HG03025 (cell line): Measurements from ENCODE around the gene MAPRE3.
"Not testable (repeated sequence)": the region's sequence is repeated elsewhere in the genome, so short reads cannot be mapped to it uniquely, and the experiment has no call there.

Experiments
- ATAC-seq: cut with Tn5 transposase; IDR thresholded peaks from one replicate; pipeline ENCODE4 v1.9.1; 2021; ENCODE audit warnings: mild to moderate bottlenecking, moderate library complexity; ENCODE audit not compliant: unreplicated experiment, low FRiP score

Gene MAPRE3

DNA sequence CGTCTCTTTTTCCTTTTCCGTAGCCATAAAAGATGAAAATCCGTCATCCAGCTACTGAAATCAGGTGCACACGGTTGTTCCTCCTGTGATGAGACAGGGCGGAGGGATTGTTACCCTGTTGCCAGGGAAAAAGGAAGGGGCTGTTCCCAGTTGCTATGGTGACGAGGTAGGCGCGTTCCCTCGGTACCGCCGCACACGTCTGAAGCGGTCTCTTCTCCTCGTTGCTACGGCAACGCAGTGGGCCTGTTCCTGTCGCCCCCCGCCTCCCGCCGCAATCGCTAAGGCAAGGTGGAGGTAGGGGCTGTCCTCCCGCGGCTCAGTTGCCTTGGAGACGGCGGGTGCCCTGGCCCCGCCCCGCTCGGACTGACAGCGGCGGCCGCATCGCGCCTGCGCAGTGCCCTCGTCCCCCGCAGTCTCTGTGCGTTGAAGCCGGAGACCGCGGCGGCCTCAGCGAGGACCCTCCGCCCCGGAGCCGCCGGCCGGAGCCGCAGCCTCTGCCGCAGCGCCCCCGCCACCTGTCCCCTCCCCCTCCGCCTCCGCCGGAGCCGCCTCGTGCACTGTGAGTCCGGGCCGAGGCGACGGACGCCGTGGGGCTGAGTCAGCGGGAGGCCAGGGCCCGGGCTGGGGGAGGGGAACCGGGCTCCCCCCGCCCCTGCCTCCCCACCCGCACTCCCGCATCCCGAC is at the start of gene MAPRE3:
TSS of gene MAPRE3 (plus strand) at position 394 of the 684 bp plus-strand sequence. CDS start 51,582 bp downstream, outside the sequence.
- peak; percentile 61 for ATAC-seq

DNA sequence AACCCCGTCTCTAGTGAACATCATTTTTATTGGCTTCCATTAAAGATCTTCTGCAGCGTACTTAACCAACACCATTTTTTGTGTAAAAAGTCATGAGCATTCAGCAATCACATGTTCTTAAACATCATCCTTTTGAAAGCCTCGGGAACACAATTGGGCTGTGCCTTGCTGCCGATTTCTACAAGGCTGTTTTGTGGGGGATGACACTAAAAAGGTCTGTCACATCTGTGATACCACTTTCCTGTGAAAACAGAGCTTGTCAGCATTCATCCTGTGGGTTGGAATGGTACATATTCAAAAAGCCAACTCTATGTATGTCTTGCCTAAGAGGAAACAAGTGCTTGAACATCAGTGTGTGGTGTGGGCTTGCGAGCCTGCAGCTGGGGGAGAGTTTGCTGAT is 49.1 kb upstream of the MAPRE3 start:
- ATAC-seq = no peak

DNA sequence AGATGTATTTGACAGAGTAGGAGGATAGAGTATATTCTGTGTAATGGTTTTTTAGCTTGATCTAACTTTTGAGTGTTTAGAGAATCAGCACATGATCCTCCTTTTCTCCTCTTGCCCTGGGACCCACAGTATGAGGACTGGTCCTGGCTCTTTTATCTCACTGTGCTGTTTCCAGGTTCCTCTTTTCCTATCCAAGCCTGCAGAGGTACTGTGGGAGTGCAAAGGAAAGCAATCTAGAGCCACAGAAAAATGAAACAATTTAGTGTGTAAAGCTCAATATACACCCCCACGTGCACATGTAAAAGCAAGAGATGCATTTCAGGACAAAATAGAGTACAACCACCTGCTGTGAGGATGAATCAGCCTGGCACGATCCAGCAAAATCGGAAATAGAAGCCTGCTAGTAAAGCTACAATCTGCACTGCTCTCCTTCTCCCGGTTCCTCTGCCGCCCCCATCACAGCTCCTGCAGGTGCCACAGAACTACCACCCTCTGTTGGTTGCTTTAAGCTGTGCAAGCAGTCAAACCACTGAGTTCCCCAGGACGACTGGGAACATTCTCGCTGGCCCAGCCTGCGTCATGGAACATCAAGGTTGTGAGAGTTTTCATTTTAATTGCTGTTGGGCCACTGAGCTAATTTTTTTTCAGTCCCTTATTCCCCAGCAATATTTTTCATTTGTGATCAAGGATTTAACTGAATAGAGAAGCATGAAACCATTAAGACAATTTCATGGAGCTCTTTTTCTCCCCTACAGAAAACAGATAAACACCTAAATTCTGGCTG is 47.8 kb upstream of the MAPRE3 start:
- no peak for ATAC-seq

DNA sequence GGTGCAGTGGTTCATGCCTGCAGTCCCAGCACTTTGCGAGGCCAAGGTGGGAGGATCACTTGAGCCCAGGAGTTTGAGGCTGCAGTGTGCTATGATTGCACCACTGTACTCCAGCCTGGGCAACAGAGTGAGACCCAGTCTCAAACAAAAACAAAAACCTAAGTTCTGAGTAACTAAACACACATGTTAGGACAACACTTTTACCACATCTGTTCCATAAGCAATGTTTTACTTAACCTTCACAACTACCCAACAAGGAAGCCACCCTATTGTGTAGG is 47.3 kb upstream of the MAPRE3 start:
- not testable (repeated sequence) for ATAC-seq

- ATAC-seq = no peak
Measured at GRCh38 chr2:26924731-26925099, 45.7 kb upstream of the MAPRE3 start.

GRCh38 chr2:26925100-26925791 is 45.2 kb upstream of the MAPRE3 start:
- ATAC-seq = no peak

DNA sequence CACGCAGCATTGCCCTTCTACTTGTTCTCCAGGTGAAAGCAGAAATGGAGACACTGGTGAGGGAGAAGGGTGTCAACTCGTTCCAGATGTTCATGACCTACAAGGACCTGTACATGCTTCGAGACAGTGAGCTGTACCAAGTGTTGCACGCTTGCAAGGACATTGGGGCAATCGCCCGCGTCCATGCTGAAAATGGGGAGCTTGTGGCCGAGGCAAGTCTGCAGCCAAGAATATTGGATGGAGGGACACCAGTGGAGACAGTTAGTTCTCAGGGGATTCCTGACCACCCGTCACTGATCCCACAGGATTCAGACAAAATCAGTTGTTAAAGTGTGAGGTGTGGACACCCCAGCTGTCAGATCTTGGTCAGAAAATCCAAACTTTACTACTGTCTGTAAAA is 43.2 kb upstream of the MAPRE3 start:
- no peak for ATAC-seq

DNA sequence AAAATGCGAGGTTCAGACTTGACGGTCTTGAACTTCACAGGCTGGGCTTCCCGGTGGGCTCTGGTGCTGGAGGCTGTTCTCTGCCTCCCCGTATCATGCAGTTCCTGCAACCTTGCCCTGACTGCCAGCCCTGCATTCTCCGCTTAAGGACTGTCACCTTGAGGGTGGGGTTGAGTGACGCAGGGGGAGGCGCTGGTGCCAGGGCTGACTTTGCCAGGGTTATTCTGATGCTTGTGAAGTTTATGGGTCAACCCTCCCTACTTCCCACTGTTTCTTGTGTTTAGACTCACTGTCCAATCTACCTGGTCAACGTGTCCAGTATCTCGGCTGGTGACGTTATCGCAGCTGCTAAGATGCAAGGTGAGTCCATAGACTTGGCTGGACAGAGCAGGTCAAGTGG is 37.5 kb upstream of the MAPRE3 start:
- no peak for ATAC-seq

- no peak for ATAC-seq
Measured at GRCh38 chr2:26933431-26934334, 36.8 kb upstream of the MAPRE3 start.

DNA sequence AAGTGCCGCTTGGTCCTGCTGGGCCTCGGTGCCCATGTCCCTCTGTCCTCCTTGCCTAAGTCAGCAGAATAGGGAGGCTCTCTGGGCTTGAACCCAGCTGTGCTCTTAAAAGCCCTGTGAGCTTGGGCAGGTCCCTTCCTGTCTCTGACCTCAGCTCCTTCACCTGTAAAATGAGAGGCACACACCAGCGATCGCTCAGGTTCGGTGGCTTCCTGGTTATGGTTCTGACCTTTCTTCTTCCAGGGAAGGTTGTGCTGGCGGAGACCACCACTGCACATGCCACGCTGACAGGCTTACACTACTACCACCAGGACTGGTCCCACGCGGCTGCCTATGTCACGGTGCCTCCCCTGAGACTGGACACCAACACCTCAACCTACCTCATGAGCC is 36.1 kb upstream of the MAPRE3 start:
- no peak for ATAC-seq

GRCh38 chr2:26934985-26935384 is 35.5 kb upstream of the MAPRE3 start:
- no peak for ATAC-seq

GRCh38 chr2:26936855-26937254 is 33.6 kb upstream of the MAPRE3 start:
- ATAC-seq = no peak

DNA sequence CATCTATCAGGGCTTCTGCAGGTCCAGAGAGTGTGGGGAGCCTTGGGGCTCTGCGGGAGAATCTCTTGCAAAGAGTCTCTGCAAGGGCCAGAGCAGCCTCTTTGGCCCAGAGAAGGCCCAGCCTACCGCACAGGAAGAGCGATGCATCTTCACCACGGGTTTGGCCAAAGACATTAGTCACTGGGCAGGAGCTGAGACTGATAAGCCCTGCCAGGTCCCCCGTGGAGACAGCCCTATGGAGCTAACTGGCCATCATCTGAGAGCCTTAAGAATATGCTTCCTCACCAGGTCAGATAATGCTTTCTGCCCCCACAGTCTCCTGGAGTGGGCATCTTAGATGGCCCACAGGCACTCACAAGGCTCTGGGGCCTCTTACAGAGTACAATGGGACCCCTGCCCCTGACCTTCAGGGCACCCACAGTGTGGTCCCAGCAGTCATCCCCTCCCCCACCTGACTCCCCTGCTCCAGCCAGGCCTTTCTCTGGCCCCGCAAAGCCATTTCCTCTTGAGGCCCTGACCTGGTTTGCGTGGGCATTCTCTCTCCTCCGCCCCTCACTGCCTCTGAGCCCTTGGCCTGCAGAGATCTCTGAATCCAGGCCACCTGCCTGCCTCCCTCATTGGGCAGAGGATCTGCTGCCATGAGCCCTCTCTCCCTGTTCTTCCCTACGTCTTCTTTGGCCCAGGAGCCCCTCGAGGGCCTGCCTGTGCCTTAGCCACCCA is 31.9 kb upstream of the MAPRE3 start:
- no peak for ATAC-seq

- ATAC-seq = no peak
Measured at GRCh38 chr2:26940001-26940400, 30.4 kb upstream of the MAPRE3 start.

DNA sequence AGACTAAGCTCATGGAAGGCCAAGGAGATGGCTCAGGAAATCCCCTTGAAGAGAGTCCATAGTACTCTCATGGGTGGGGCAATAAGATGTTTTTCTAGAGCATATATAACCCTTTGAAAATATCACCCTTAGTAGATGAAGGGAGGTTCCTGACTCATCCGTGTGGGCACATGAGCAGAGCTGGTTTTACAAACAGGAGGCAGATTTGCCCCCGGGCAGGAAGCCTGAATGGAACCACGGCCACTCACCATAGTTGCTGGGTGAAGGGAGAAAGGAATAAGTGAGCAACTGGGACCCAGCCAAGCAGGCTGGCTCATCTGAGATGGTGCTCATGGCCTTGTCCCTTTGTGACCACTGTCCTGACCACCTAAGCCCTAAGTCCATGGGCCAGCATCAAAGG is 29.0 kb upstream of the MAPRE3 start:
- no peak for ATAC-seq

- ATAC-seq = no peak
Measured at GRCh38 chr2:26942543-26943295, 27.7 kb upstream of the MAPRE3 start.

- ATAC-seq = no peak
Measured at GRCh38 chr2:26945991-26946750, 24.3 kb upstream of the MAPRE3 start.

GRCh38 chr2:26946841-26947784 is 23.3 kb upstream of the MAPRE3 start:
- ATAC-seq = no peak
